Uterus (tissue), 4 donors: ENCODE results near the gene DALRD3. TPM values are rescaled to one million over a fixed set of nuclear protein-coding genes. Genes with fewer than 3 reads are reported as not detected.

Experiments
- DNase-seq, 2 donors: peaks; one replicate each; pipeline ENCODE4 v3.0.0-alpha.2; 2019 to 2020
- H3K27ac ChIP-seq, 2 donors: fragments of 200-600 bp; sonication (generic); 1 replicate in 1 of 2; 2 replicates in 1 of 2; pipeline ENCODE4 v1.5.1; 2016 to 2018
- H3K27me3 ChIP-seq, 2 donors: fragments of 200-600 bp; sonication (generic); one replicate each; pipeline ENCODE4 v1.5.1; 2018 to 2019; ENCODE audit warnings: control low read depth in 1 of 2
- H3K36me3 ChIP-seq, 2 donors: fragments of 200-600 bp; sonication (generic); one replicate each; pipeline ENCODE4 v1.5.1; 2019; ENCODE audit warnings: control low read depth in 1 of 2
- H3K4me1 ChIP-seq, 2 donors: fragments of 200-600 bp; sonication (generic); one replicate each; pipeline ENCODE4 v1.5.1; 2018 to 2019; ENCODE audit warnings: control low read depth in 1 of 2
- H3K4me3 ChIP-seq, 2 donors: fragments of 200-600 bp; sonication (generic); 1 replicate in 1 of 2; 2 replicates in 1 of 2; pipeline ENCODE4 v1.5.1; 2018 to 2019; ENCODE audit warnings: mild to moderate bottlenecking in 1 of 2
- H3K9me3 ChIP-seq, 2 donors: fragments of 200-600 bp; sonication (generic); one replicate each; pipeline ENCODE4 v1.5.1; 2019; ENCODE audit warnings: control low read depth in 1 of 2
- CTCF ChIP-seq, 4 experiments: fragments of 200-600 bp in 2 of 4; fragments of 450-650 bp in 2 of 4; sonication (generic) in 2 of 4; IDR thresholded peaks; one replicate each; pipeline ENCODE4 v1.5.1; 2016 to 2019; ENCODE audit warnings: antibody characterized with exemption in 4 of 4, mild to moderate bottlenecking in 2 of 4, moderate library complexity in 1 of 4
- POLR2A ChIP-seq, 2 donors: fragments of 450-650 bp; IDR thresholded peaks; one replicate each; pipeline ENCODE4 v1.6.1; 2016; ENCODE audit warnings: antibody characterized with exemption in 2 of 2, mild to moderate bottlenecking in 1 of 2, moderate library complexity in 1 of 2
- intact Hi-C: fragments of 100-400 bp; cut with DNase I; formaldehyde crosslinking; loops from one replicate; pipeline ENCODE4 v1.15.1; 2023; ENCODE audit warnings: low total_unique reads
- total RNA-seq, 4 donors: library from RNA; depleted of rRNA in 3 of 4; stranded (reverse); fragments of >200 nt in 3 of 4; gene quantifications; one replicate each; pipeline versions ENCODE4 v1.1.0 to v1.2.4, GENCODE V29; 2014 to 2023
- donor health status: DM: yes; HTN: yes; CAD: no.

DALRD3 gene
- total RNA-seq, 4 donors from 2014 or later, result 13.8 to 93.0 (median 27.7) TPM

- no peak for TF ChIP-seq POLR2A (IDR thresholded peaks at IDR 0.05)
- no peak for TF ChIP-seq CTCF (IDR thresholded peaks at IDR 0.05)
- Histone ChIP-seq H3K27ac (no peak overlapping the region), H3K27me3 (no peaks in the 10 kb centered on the region), H3K9me3 (no peaks in the 10 kb centered on the region), H3K4me3 (no peak overlapping the region), H3K4me1 (peaks cover 0 to 5% of the 10 kb centered on the region in 2 donors), H3K36me3 (no peaks in the 10 kb centered on the region)
- intact Hi-C loops, result loop anchor here (10.0 kb wide), 1 partner anchor 459 kb away; no protein-coding TSS in a partner anchor
- no peak for DNase-seq
Observed at GRCh38 chr3:48985831-48986376, 32.5 kb downstream of the DALRD3 start.

- Histone ChIP-seq H3K4me3 (no peak overlapping the region), H3K27me3 (no peaks in the 10 kb centered on the region), H3K4me1 (peaks cover 0 to 5% of the 10 kb centered on the region in 2 donors), H3K36me3 (no peaks in the 10 kb centered on the region), H3K27ac (no peak overlapping the region), H3K9me3 (no peaks in the 10 kb centered on the region)
- TF ChIP-seq POLR2A (IDR thresholded peaks at IDR 0.05) (no peak), CTCF (IDR thresholded peaks at IDR 0.05) (no peak)
- intact Hi-C loops, result loop anchor here (10.0 kb wide), 1 partner anchor 460 kb away; no protein-coding TSS in a partner anchor
- no peak for DNase-seq
Observed at GRCh38 chr3:48984663-48985062, 33.7 kb downstream of the DALRD3 start.

GRCh38 chr3:48983096-48983495 is 35.3 kb downstream of the DALRD3 start:
- Histone ChIP-seq H3K9me3 (no peaks in the 10 kb centered on the region), H3K36me3 (no peaks in the 10 kb centered on the region), H3K4me1 (no peaks in the 10 kb centered on the region), H3K4me3 (no peak overlapping the region), H3K27ac (no peak overlapping the region), H3K27me3 (no peaks in the 10 kb centered on the region)
- no peak for TF ChIP-seq CTCF (IDR thresholded peaks at IDR 0.05)
- no peak for TF ChIP-seq POLR2A (IDR thresholded peaks at IDR 0.05)
- intact Hi-C loops, result loop anchor here (10.0 kb wide), 1 partner anchor 462 kb away; no protein-coding TSS in a partner anchor
- DNase-seq, result no peak

- no peaks in the 10 kb centered on the region for H3K27me3 ChIP-seq
- no peaks in the 10 kb centered on the region for H3K9me3 ChIP-seq
- H3K4me1 ChIP-seq, result no peaks in the 10 kb centered on the region
- intact Hi-C loops, result loop anchor here (10.0 kb wide), 1 partner anchor 462 kb away; no protein-coding TSS in a partner anchor
- no peaks in the 10 kb centered on the region for H3K36me3 ChIP-seq
- H3K27ac ChIP-seq, result no peak overlapping the region
- DNase-seq, result no peak
- TF ChIP-seq POLR2A (IDR thresholded peaks at IDR 0.05), result no peak
- no peak for TF ChIP-seq CTCF (IDR thresholded peaks at IDR 0.05)
- no peak overlapping the region for H3K4me3 ChIP-seq
Observed at GRCh38 chr3:48982686-48983085, 35.7 kb downstream of the DALRD3 start.

GRCh38 chr3:48982016-48982415 is 36.4 kb downstream of the DALRD3 start:
- intact Hi-C loops, result loop anchor here (10.0 kb wide), 1 partner anchor 463 kb away; no protein-coding TSS in a partner anchor
- H3K9me3 ChIP-seq, result no peaks in the 10 kb centered on the region
- no peak overlapping the region for H3K4me3 ChIP-seq
- DNase-seq, result no peak
- TF ChIP-seq POLR2A (IDR thresholded peaks at IDR 0.05), result no peak
- TF ChIP-seq CTCF (IDR thresholded peaks at IDR 0.05), result no peak
- no peaks in the 10 kb centered on the region for H3K4me1 ChIP-seq
- H3K27ac ChIP-seq, result no peak overlapping the region
- H3K36me3 ChIP-seq, result no peaks in the 10 kb centered on the region
- H3K27me3 ChIP-seq, result no peaks in the 10 kb centered on the region
